KMS-11 (cell line): ENCODE measurements around the gene KLHL33.
"Not testable (repeated sequence)": the region's sequence is repeated elsewhere in the genome, so short reads cannot be mapped to it uniquely, and the experiment has no call there.

Source experiments
- H2AFZ ChIP-seq: fragments of 200-600 bp; sonication (generic); 2 replicates; pipeline ENCODE4 v1.6.1; 2016; ENCODE audit warnings: antibody characterized with exemption, mixed run types, low read depth
- H3K27ac ChIP-seq: fragments of 200-600 bp; sonication (generic); 2 replicates; pipeline ENCODE4 v1.6.1; 2016; ENCODE audit warnings: mild to moderate bottlenecking, mixed run types
- H3K27me3 ChIP-seq: fragments of 200-600 bp; sonication (generic); 2 replicates; pipeline ENCODE4 v1.6.1; 2017; ENCODE audit warnings: mild to moderate bottlenecking, low read depth, mixed run types, moderate library complexity; ENCODE audit not compliant: insufficient read depth
- H3K36me3 ChIP-seq: fragments of 200-600 bp; sonication (generic); 2 replicates; pipeline ENCODE4 v1.6.1; 2017; ENCODE audit warnings: mild to moderate bottlenecking, mixed run types; ENCODE audit not compliant: insufficient read depth
- H3K4me1 ChIP-seq: fragments of 200-600 bp; sonication (generic); 2 replicates; pipeline ENCODE4 v1.6.1; 2016; ENCODE audit warnings: mild to moderate bottlenecking, low read depth, mixed run types; ENCODE audit not compliant: poor library complexity, severe bottlenecking
- H3K4me2 ChIP-seq: fragments of 200-600 bp; sonication (generic); 2 replicates; pipeline ENCODE4 v1.7.0; 2016; ENCODE audit warnings: mild to moderate bottlenecking, mixed run types
- H3K4me3 ChIP-seq: fragments of 200-600 bp; sonication (generic); IDR thresholded peaks from 2 replicates; pipeline ENCODE4 v1.6.1; 2017; ENCODE audit warnings: low read depth, low read length, mixed read lengths; ENCODE audit not compliant: insufficient read depth
- H3K79me2 ChIP-seq: fragments of 200-600 bp; sonication (generic); 2 replicates; pipeline ENCODE4 v1.6.1; 2016; ENCODE audit warnings: low read depth, mixed run types; ENCODE audit not compliant: insufficient read depth
- H3K9ac ChIP-seq: fragments of 200-600 bp; sonication (generic); 2 replicates; pipeline ENCODE4 v1.6.1; 2016; ENCODE audit warnings: mild to moderate bottlenecking, mixed run types
- H4K20me1 ChIP-seq: fragments of 200-600 bp; sonication (generic); 2 replicates; pipeline ENCODE4 v1.6.1; 2016; ENCODE audit warnings: mild to moderate bottlenecking, mixed run types; ENCODE audit not compliant: insufficient read depth
- TF ChIP-seq, protein P1 (sequence below): fragments of 200-600 bp; sonication (generic); conservative IDR thresholded peaks from 2 replicates; pipeline ENCODE4 v1.6.1; 2017; ENCODE audit warnings: low read depth, mild to moderate bottlenecking, antibody characterized with exemption, low read length, moderate library complexity, mixed read lengths

The KLHL33 gene

DNA sequence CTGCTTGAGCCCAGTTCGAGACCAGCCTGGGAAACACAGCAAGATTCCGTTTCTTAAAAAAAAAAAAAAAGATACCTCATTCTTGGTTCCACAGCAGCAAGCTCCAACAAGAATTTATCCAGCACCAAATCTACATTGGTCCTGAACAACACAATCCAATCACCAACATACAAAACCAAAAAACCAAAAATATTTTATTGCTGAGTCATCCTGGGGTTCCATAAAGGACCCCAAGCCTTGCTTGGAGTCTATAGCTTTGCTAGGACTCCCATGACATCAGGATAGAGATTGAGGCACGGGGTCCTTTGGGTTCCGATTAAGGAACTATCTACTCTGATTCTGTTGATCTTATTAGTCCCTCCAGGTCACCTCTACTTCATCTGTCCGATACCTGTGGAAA, 10.9 kb upstream of the KLHL33 start:
- Histone ChIP-seq H3K27ac (no peak overlapping the region), H3K27me3 (no peaks in the 10 kb centered on the region), H3K4me2 (no peak overlapping the region), H3K4me1 (no peaks in the 10 kb centered on the region), H2AFZ (no peak overlapping the region), H3K4me3 (no peak overlapping the region), H4K20me1 (no peaks in the 10 kb centered on the region), H3K9ac (no peak overlapping the region), H3K36me3 (no peaks in the 10 kb centered on the region), H3K79me2 (no peaks in the 10 kb centered on the region)
- TF ChIP-seq, protein P1, sequence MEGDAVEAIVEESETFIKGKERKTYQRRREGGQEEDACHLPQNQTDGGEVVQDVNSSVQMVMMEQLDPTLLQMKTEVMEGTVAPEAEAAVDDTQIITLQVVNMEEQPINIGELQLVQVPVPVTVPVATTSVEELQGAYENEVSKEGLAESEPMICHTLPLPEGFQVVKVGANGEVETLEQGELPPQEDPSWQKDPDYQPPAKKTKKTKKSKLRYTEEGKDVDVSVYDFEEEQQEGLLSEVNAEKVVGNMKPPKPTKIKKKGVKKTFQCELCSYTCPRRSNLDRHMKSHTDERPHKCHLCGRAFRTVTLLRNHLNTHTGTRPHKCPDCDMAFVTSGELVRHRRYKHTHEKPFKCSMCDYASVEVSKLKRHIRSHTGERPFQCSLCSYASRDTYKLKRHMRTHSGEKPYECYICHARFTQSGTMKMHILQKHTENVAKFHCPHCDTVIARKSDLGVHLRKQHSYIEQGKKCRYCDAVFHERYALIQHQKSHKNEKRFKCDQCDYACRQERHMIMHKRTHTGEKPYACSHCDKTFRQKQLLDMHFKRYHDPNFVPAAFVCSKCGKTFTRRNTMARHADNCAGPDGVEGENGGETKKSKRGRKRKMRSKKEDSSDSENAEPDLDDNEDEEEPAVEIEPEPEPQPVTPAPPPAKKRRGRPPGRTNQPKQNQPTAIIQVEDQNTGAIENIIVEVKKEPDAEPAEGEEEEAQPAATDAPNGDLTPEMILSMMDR = no peak

DNA sequence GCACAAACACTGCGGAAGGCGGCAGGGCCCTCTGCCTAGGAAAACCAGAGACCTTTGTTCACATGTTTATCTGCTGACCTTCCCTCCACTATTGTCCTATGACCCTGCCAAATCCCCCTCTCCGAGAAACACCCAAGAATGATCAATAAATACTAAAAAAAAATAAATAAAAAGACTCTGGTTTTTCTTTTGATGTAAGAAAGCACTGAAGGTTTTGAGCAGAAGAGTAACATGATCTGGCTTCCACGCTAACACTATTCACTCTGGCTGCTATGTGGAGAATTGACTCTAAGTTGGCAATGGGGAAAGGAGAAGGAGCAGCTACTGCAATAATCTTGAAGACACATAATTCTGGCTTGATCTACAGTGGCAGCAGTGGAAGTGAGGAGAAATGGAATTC, 7.7 kb upstream of the KLHL33 start:
- H3K79me2 ChIP-seq, H3K27ac ChIP-seq, H3K9ac ChIP-seq, H2AFZ ChIP-seq, H3K36me3 ChIP-seq, H3K4me2 ChIP-seq, H3K4me1 ChIP-seq, H3K4me3 ChIP-seq, H3K27me3 ChIP-seq, H4K20me1 ChIP-seq: not testable (repeated sequence)

DNA sequence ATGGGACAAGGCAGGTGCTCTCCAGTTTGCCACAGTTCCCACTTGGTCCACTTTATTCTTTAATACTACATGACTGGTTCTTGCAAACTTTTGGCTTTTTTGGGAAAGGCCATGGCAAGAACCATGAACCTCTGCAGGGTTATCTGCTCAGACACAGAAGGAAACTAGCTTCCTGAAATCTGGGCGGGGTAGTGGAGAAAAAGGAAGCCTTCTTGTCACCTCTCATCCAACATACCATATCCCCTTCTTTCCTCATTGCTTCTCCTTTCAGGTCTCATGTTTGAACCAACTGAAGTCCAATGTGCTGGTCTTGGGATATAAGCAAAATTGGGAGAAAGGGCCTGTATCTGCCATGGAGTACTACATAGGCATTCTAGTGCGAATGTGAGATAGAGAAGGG, 5.5 kb upstream of the KLHL33 start:
- Histone ChIP-seq H3K36me3 (no peaks in the 10 kb centered on the region), H3K4me2 (no peak overlapping the region), H3K9ac (no peak overlapping the region), H3K27ac (no peak overlapping the region), H3K4me3 (no peak overlapping the region), H4K20me1 (no peaks in the 10 kb centered on the region), H2AFZ (no peak overlapping the region), H3K4me1 (no peaks in the 10 kb centered on the region), H3K27me3 (no peaks in the 10 kb centered on the region), H3K79me2 (no peaks in the 10 kb centered on the region)
- TF ChIP-seq, protein P1 = no peak

DNA sequence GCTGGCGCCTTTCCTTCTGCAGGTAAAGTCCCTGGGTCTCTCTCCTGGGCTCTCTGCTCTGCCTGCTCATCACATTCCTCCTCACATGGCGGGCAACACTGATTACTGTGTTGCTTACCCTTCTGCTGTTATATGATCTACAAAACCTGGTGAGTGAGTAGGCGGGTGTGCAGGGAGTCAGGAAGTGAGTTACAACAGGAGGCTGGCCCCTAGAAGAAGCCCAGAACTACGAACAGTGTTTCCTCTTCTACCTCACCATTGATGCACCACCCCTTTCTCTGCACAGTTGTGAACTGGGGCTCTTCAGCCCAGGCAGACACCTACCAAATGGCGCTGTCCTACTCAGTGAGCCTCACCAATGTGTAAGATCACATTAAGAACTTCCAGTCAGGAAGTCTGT, 4.9 kb upstream of the KLHL33 start:
- Histone ChIP-seq H3K4me2 (no peak overlapping the region), H3K79me2 (no peaks in the 10 kb centered on the region), H3K4me3 (no peak overlapping the region), H3K27me3 (no peaks in the 10 kb centered on the region), H2AFZ (no peak overlapping the region), H3K9ac (no peak overlapping the region), H3K4me1 (no peaks in the 10 kb centered on the region), H3K27ac (no peak overlapping the region), H3K36me3 (no peaks in the 10 kb centered on the region), H4K20me1 (no peaks in the 10 kb centered on the region)
- TF ChIP-seq, protein P1 = no peak

DNA sequence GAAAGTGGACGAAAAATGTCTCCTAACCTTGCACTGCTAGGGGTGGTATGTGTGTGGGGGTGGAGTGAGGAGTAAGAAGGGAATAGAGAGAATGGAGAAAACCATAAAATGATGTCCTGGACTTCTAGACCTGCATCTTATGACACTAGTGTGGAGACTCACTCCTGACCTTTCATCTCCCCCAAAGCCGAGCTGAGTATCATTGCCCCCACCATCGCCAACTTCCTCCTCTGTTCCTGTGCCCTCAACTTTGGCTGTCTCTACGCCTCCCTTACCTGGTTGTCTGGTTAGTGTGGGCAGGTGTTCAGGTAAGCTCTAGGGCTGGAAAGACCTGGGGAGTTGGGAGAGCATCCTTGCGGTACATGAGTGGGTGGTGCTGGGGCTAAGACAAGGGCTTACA, 4.5 kb upstream of the KLHL33 start:
- no peak overlapping the region for H2AFZ ChIP-seq
- H3K4me1 ChIP-seq = no peaks in the 10 kb centered on the region
- TF ChIP-seq, protein P1 = no peak
- H3K4me2 ChIP-seq = no peak overlapping the region
- H3K4me3 ChIP-seq = no peak overlapping the region
- no peak overlapping the region for H3K27ac ChIP-seq
- H3K9ac ChIP-seq = no peak overlapping the region
- H4K20me1 ChIP-seq = no peaks in the 10 kb centered on the region
- H3K36me3 ChIP-seq = no peaks in the 10 kb centered on the region
- H3K27me3 ChIP-seq = no peaks in the 10 kb centered on the region
- H3K79me2 ChIP-seq = no peaks in the 10 kb centered on the region
